Lung (tissue), 12 donors: Measurements from ENCODE around the gene PPP4R1. TPM values are rescaled to one million over a fixed set of nuclear protein-coding genes. Genes with fewer than 3 reads are reported as not detected.

ENCODE experiments used
- ATAC-seq: fragments of 200-7000 bp; cut with Tn5 transposase; one replicate; pipeline ENCODE4 v1.9.1; 2020; ENCODE audit warnings: moderate number of reproducible peaks; ENCODE audit not compliant: insufficient read depth, low FRiP score
- DNase-seq, 3 donors: peaks; one replicate each; pipeline ENCODE4 v3.0.0-alpha.2; 2013 to 2017
- H3K27ac ChIP-seq, 2 donors: one replicate each; pipeline ENCODE4 v1.5.1; 2013; ENCODE audit warnings: mild to moderate bottlenecking in 2 of 2, moderate library complexity in 2 of 2, control low read depth in 1 of 2, inconsistent platforms in 1 of 2, low read depth in 1 of 2, low read length in 1 of 2
- H3K27me3 ChIP-seq, 3 donors: one replicate each; pipeline ENCODE4 v1.5.1; 2013; ENCODE audit warnings: low read length in 2 of 3; ENCODE audit not compliant: control insufficient read depth in 3 of 3, insufficient read depth in 3 of 3
- H3K36me3 ChIP-seq, 4 donors: one replicate each; pipeline ENCODE4 v1.5.1; 2013; ENCODE audit warnings: low read length in 4 of 4, mild to moderate bottlenecking in 1 of 4, moderate library complexity in 1 of 4; ENCODE audit not compliant: control insufficient read depth in 4 of 4, insufficient read depth in 4 of 4
- H3K4me1 ChIP-seq, 5 donors: one replicate each; pipeline ENCODE4 v1.5.1; 2013; ENCODE audit warnings: low read length in 5 of 5, mild to moderate bottlenecking in 2 of 5, moderate library complexity in 1 of 5; ENCODE audit not compliant: control insufficient read depth in 5 of 5, insufficient read depth in 5 of 5
- H3K4me3 ChIP-seq: one replicate; pipeline ENCODE4 v1.5.1; 2013; ENCODE audit warnings: mild to moderate bottlenecking, control low read depth, moderate library complexity
- H3K9ac ChIP-seq, 2 donors: one replicate each; pipeline ENCODE4 v1.5.1; 2013; ENCODE audit warnings: low read length in 2 of 2, control low read depth in 1 of 2; ENCODE audit not compliant: insufficient read depth in 1 of 2
- H3K9me3 ChIP-seq, 4 donors: one replicate each; pipeline ENCODE4 v1.5.1; 2013; ENCODE audit warnings: low read length in 3 of 4, mild to moderate bottlenecking in 1 of 4, moderate library complexity in 1 of 4; ENCODE audit not compliant: control insufficient read depth in 4 of 4, insufficient read depth in 3 of 4
- WGBS, 2 donors: extraction: QIAGEN DNeasy Blood & Tissue Kit; methylation state at CpG; one replicate each; pipeline ENCODE4 v1.1.7; 2013; 5-methylcytosine and 5-hydroxymethylcytosine counted together
- polyA plus RNA-seq, 2 donors: library from polyadenylated mRNA; stranded (reverse); fragments of 200-250 nt; gene quantifications; one replicate each; pipeline ENCODE4 v1.2.1, GENCODE V29; 2013
- total RNA-seq, 2 donors: library from RNA; depleted of rRNA in 1 of 2; stranded (reverse); fragments of >200 nt in 1 of 2; gene quantifications; one replicate each; pipeline ENCODE4 v1.2.1, GENCODE V29; 2014 to 2021
- TF ChIP-seq, protein P1 (sequence below): IDR thresholded peaks from 2 replicates; pipeline ENCODE4 v1.5.1; 2012; ENCODE audit warnings: mild to moderate bottlenecking; ENCODE audit errors: control extremely low read depth, extremely low read depth
- donor health status: control.
- donor health status: control.
- donor health status: Bipolar disorder and iron deficiency.
- donor health status: healthy.
- donor health status: DM: yes; HTN: yes; CAD: no.

Gene PPP4R1
- total and polyA plus RNA-seq, 4 donors, result 34.4 to 190 (median 99.0) TPM

- no peaks in the 10 kb centered on the region for H3K36me3 ChIP-seq
- H3K27ac ChIP-seq, result no peak overlapping the region
- no peaks in the 10 kb centered on the region for H3K9me3 ChIP-seq
- peaks cover 0 to 23% (median 6%) of the 10 kb centered on the region in 5 donors for H3K4me1 ChIP-seq
- DNase-seq (no peak), ATAC-seq (no peak)
- TF ChIP-seq, protein P1, sequence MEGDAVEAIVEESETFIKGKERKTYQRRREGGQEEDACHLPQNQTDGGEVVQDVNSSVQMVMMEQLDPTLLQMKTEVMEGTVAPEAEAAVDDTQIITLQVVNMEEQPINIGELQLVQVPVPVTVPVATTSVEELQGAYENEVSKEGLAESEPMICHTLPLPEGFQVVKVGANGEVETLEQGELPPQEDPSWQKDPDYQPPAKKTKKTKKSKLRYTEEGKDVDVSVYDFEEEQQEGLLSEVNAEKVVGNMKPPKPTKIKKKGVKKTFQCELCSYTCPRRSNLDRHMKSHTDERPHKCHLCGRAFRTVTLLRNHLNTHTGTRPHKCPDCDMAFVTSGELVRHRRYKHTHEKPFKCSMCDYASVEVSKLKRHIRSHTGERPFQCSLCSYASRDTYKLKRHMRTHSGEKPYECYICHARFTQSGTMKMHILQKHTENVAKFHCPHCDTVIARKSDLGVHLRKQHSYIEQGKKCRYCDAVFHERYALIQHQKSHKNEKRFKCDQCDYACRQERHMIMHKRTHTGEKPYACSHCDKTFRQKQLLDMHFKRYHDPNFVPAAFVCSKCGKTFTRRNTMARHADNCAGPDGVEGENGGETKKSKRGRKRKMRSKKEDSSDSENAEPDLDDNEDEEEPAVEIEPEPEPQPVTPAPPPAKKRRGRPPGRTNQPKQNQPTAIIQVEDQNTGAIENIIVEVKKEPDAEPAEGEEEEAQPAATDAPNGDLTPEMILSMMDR, result no peak
- no peak overlapping the region for H3K9ac ChIP-seq
- no peaks in the 10 kb centered on the region for H3K27me3 ChIP-seq
- WGBS, 2 donors, result 60 to 72% methylated on average over 5 of the region's 5 CpGs
- no peak overlapping the region for H3K4me3 ChIP-seq
Observed at GRCh38 chr18:9617006-9617542, 2.7 kb upstream of the PPP4R1 start.

DNA sequence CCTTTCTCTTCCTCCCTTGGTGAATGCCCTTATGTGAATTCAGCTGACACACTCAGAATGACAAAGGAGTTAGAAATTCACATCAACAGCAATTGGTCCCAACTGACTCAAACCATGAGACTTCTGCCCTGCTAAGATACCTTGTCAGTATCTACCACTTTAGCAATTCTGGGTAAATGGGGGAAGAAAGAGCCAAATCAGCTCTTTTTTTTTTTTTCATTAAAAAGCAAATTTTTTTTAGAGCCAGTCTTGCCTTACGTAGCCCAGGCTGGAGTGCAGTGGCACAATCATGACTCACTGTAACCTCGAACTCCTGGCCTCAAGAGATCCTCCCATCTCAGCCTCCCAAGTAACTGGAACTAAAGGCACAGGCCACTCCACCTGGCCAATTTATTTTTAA lies 1.7 kb upstream of the PPP4R1 start:
- WGBS, 2 donors, result 83 to 89% methylated on average over 2 of the region's 2 CpGs
- no peak overlapping the region for H3K27ac ChIP-seq
- DNase-seq (no peak), ATAC-seq (no peak)
- H3K9ac ChIP-seq, result no peak overlapping the region
- no peaks in the 10 kb centered on the region for H3K9me3 ChIP-seq
- peaks cover 1 to 23% (median 6%) of the 10 kb centered on the region in 5 donors for H3K4me1 ChIP-seq
- H3K27me3 ChIP-seq, result no peaks in the 10 kb centered on the region
- H3K36me3 ChIP-seq, result peaks cover 0 to 3% (median 2%) of the 10 kb centered on the region in 4 donors
- TF ChIP-seq, protein P1, result no peak
- no peak overlapping the region for H3K4me3 ChIP-seq

- no peaks in the 10 kb centered on the region for H3K27me3 ChIP-seq
- H3K36me3 ChIP-seq, result peaks cover 0 to 6% (median 5%) of the 10 kb centered on the region in 4 donors
- TF ChIP-seq, protein P1, result no peak
- peak overlapping the region; percentile 98 to 99 for H3K27ac ChIP-seq
- H3K9me3 ChIP-seq, result no peaks in the 10 kb centered on the region
- H3K4me3 ChIP-seq, result peak overlapping the region; percentile 75
- peak in 2 of 3 donors; percentile 13 to 37 for DNase-seq
- H3K9ac ChIP-seq, result peak overlapping the region; percentile 54 to 80
- ATAC-seq, result no peak
- peaks cover 2 to 23% (median 6%) of the 10 kb centered on the region in 5 donors for H3K4me1 ChIP-seq
- WGBS, 2 donors, result 49 to 59% methylated on average over 13 of the region's 13 CpGs
Observed at GRCh38 chr18:9615280-9615797, 980 bp upstream of the PPP4R1 start.
